HEK293T (cell line): ENCODE measurements around the gene CDC37L1.

Experiments used
- ARNT ChIP-seq: fragments of 450-650 bp; IDR thresholded peaks from 2 replicates; pipeline ENCODE4 v1.6.1; 2017; ENCODE audit warnings: mild to moderate bottlenecking
- BHLHE40 ChIP-seq: fragments of 450-650 bp; IDR thresholded peaks from 2 replicates; pipeline ENCODE4 v1.6.1; 2016; ENCODE audit warnings: mild to moderate bottlenecking, moderate library complexity, borderline replicate concordance
- ELF4 ChIP-seq: fragments of 450-650 bp; IDR thresholded peaks from 2 replicates; pipeline ENCODE4 v1.6.1; 2017; ENCODE audit warnings: antibody characterized with exemption
- FOXK2 ChIP-seq: fragments of 450-650 bp; IDR thresholded peaks from 2 replicates; pipeline ENCODE4 v1.6.1; 2016; ENCODE audit warnings: mild to moderate bottlenecking
- FOXM1 ChIP-seq: fragments of 450-650 bp; IDR thresholded peaks from 2 replicates; pipeline ENCODE4 v1.6.1; 2017; ENCODE audit warnings: mild to moderate bottlenecking, borderline replicate concordance
- HDGF ChIP-seq: fragments of 450-650 bp; IDR thresholded peaks from 2 replicates; pipeline ENCODE4 v1.6.1; 2017; ENCODE audit warnings: antibody characterized with exemption, borderline replicate concordance
- L3MBTL2 ChIP-seq: fragments of 450-650 bp; conservative IDR thresholded peaks from 2 replicates; pipeline ENCODE4 v1.6.1; 2016; ENCODE audit warnings: mild to moderate bottlenecking
- LEF1 ChIP-seq: fragments of 450-650 bp; IDR thresholded peaks from 2 replicates; pipeline ENCODE4 v1.6.1; 2017; ENCODE audit warnings: mild to moderate bottlenecking, borderline replicate concordance
- NFRKB ChIP-seq: fragments of 450-650 bp; IDR thresholded peaks from 2 replicates; pipeline ENCODE4 v1.6.1; 2016; ENCODE audit warnings: mild to moderate bottlenecking, moderate library complexity
- SP1 ChIP-seq: fragments of 450-650 bp; IDR thresholded peaks from 2 replicates; pipeline ENCODE4 v1.6.1; 2017
- SUZ12 ChIP-seq: fragments of 450-650 bp; IDR thresholded peaks from 2 replicates; pipeline ENCODE4 v1.6.1; 2016; ENCODE audit warnings: mild to moderate bottlenecking

DNA sequence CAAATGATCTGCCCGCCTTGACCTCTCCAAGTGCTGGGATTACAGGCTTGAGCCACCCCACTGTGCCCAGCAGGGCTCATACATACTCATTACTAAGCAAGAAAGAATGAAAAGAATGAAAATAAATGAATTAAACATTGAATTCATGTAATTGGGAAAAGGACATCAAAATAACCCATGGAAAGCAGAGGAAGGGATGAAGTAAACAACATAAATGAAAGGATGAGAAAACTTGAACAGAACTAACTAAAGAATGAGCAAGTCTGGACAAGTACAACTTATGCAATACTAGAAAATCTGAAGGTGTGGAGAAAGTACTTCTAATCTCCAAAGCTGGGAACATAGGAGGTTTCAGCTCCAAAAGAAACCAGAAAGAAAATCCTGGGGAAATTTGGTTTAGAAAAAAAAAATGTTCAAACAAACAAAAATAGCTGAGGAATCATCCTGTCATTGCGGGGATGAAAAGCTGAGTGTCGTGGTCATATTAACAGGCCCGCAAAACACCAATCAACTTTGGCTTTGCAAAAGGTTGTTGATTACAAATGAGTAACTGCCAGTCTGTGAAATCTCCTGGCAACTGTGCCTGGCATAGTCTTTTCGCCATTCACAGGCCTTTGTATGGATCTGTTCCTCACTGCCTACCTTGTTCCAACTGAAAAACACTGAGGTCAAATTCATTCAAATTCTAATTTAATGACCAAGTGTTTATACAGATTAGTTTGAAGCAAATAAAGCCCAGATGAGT is 63.9 kb downstream of the CDC37L1 start:
- no peak for TF ChIP-seq HDGF
- TF ChIP-seq SP1, result no peak
- no peak for TF ChIP-seq LEF1
- TF ChIP-seq SUZ12, result no peak
- no peak for TF ChIP-seq FOXM1
- no peak for TF ChIP-seq BHLHE40
- no peak for TF ChIP-seq ARNT
- TF ChIP-seq ELF4, result no peak
- TF ChIP-seq L3MBTL2, result no peak
- TF ChIP-seq FOXK2, result no peak
- TF ChIP-seq NFRKB, result no peak
